HG03342 (cell line): ENCODE data around the gene CAPRIN1.
"Not testable (repeated sequence)": the region's sequence is repeated elsewhere in the genome, so short reads cannot be mapped to it uniquely, and the experiment has no call there.

ENCODE experiments used
- ATAC-seq: cut with Tn5 transposase; IDR thresholded peaks from one replicate; pipeline ENCODE4 v1.9.1; 2021; ENCODE audit warnings: mild to moderate bottlenecking, moderate library complexity; ENCODE audit not compliant: unreplicated experiment

Gene CAPRIN1

GRCh38 chr11:34084637-34085036, 33.1 kb downstream of the CAPRIN1 start:
- ATAC-seq, result no peak

GRCh38 chr11:34086554-34087283, 35.2 kb downstream of the CAPRIN1 start:
- ATAC-seq, result no peak

GRCh38 chr11:34091825-34092224, 40.3 kb downstream of the CAPRIN1 start:
- no peak for ATAC-seq

- not testable (repeated sequence) for ATAC-seq
These were observed 43.4 kb downstream of the CAPRIN1 start for GRCh38 chr11:34094900-34095299.

GRCh38 chr11:34098813-34099212, 47.3 kb downstream of the CAPRIN1 start:
- ATAC-seq, result no peak

GRCh38 chr11:34104680-34105078, 53.1 kb downstream of the CAPRIN1 start:
- no peak for ATAC-seq

GRCh38 chr11:34105079-34105956, 53.8 kb downstream of the CAPRIN1 start, which contains the start of gene NAT10:
TSS of gene NAT10 (plus strand) at chr11:34105629. CDS start at chr11:34108226, 2,597 bp downstream.
- peak; percentile 85 for ATAC-seq

GRCh38 chr11:34105957-34106504, 54.5 kb downstream of the CAPRIN1 start:
- no peak for ATAC-seq

GRCh38 chr11:34111722-34112270, 60.3 kb downstream of the CAPRIN1 start:
- ATAC-seq, result no peak

- ATAC-seq, result no peak
These were observed 62.5 kb downstream of the CAPRIN1 start for GRCh38 chr11:34114014-34114413.

- no peak for ATAC-seq
These were observed 62.9 kb downstream of the CAPRIN1 start for GRCh38 chr11:34114471-34114870.

GRCh38 chr11:34120651-34121050, 69.1 kb downstream of the CAPRIN1 start:
- no peak for ATAC-seq

- no peak for ATAC-seq
These were observed 73.5 kb downstream of the CAPRIN1 start for GRCh38 chr11:34124885-34125668.

- no peak for ATAC-seq
These were observed 75.7 kb downstream of the CAPRIN1 start for GRCh38 chr11:34126959-34127848.

- ATAC-seq, result no peak
These were observed 77.3 kb downstream of the CAPRIN1 start for GRCh38 chr11:34128824-34129223.

- no peak for ATAC-seq
These were observed 80.9 kb downstream of the CAPRIN1 start for GRCh38 chr11:34132261-34132965.

GRCh38 chr11:34134765-34135164, 83.2 kb downstream of the CAPRIN1 start:
- ATAC-seq, result no peak

GRCh38 chr11:34135439-34135838, 83.9 kb downstream of the CAPRIN1 start:
- ATAC-seq, result no peak

- no peak for ATAC-seq
These were observed 84.9 kb downstream of the CAPRIN1 start for GRCh38 chr11:34136420-34136819.
